HG03064 (cell line): ENCODE measurements around the gene TSHZ1.
"Not testable (repeated sequence)": the region's sequence is repeated elsewhere in the genome, so short reads cannot be mapped to it uniquely, and the experiment has no call there.

ENCODE experiments used
- ATAC-seq: cut with Tn5 transposase; IDR thresholded peaks from one replicate; pipeline ENCODE4 v1.9.1; 2021; ENCODE audit warnings: low read depth; ENCODE audit not compliant: unreplicated experiment

Gene TSHZ1

GRCh38 chr18:75183524-75183923, 27.1 kb upstream of the TSHZ1 start:
- ATAC-seq, result no peak

- no peak for ATAC-seq
These were observed 26.6 kb upstream of the TSHZ1 start for GRCh38 chr18:75183973-75184493.

DNA sequence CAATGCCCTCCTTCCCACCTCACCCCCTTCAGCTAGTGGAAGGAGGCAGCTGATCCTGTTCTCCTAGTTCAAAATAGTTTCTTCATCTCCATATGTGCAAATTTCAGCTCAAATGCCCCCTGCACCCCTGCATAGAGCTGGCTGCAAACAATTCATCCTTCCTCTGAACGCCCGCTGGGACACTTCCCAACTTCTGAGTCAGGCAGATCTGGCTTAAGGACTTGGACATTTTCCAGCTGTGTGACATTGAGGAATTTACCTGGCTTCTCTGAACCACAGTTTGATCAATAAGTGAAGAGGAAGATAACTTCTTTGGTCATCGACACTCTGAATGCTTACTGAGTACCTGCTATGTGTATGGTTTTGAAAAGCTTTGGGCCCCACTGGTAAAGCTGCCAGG, 25.1 kb upstream of the TSHZ1 start:
- ATAC-seq, result no peak

DNA sequence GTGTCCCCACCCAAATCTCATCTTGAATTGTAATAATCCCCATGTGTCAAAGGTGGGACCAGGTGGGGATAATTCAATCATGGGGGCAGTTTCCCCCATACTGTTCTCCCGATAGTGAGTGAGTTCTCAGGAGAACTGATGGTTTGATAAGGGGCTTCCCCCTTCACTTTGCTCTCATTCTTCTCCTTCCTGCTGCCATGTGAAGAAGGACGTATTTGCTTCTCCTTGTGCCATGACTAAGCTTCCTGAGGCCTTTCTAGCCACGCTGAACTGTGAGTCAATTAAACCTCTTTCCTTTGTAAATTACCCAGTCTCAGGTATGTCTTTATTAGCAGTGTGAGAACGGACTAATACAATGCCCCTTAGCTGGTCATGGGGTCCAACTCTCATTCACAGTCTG, 22.9 kb upstream of the TSHZ1 start:
- ATAC-seq, result not testable (repeated sequence)

DNA sequence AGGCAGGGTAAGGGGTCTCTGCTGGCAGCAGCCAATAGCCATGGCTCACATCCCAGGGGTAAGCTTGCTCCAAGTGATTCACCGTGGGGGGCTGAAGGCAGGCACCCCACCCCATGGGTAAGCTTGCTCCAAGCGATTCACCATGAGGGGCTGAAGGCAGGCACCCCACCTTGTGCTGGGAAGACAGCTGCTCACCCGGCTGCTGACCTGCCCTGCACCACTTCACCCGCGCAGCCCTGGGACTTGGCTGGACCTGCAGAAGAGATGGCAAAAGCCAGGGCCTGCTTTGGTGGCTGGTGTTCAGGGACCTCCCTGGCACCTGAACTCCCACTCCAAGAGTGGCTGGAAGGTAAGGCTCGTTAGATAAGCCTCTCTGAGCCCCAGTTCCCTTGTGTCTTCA, 20.9 kb upstream of the TSHZ1 start:
- no peak for ATAC-seq

- no peak for ATAC-seq
These were observed 17.7 kb upstream of the TSHZ1 start for GRCh38 chr18:75192899-75193298.

DNA sequence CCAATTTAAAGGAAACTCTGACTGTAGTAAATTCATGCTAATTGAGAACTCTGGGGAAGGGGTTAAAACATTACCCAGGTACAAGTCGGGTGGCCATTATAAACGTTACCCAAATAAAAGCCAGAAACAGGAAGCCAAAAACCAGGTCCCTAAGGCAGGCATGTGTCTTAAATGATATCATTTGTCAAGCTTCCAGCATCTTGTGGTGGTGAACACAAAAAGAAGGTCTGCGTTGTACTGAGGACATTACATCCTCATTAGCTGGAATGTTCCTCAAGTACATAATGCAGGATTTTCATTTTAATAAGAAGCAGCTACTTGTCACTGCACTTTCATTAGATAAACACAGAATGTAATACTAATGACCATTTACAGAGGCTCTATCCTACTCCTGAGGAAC, 12.6 kb upstream of the TSHZ1 start:
- ATAC-seq, result no peak

DNA sequence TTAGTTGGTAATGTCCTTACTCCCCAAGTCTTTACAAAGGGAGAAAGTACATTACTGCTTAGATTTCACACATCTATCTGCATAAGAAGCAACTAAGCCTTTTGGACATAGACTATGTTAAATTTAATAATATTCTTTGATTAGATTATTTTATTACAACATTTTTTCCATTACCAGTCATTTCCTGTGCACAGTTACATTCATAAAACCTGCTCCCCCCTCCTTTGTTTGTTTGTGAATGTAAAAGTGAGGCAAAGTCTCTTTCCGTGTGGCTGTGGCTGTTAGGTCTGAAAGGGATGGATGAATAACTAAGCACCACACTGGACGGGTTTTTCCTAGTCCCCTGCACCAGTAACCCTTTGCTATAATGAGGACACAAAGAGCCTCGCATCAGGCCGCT, 11.3 kb upstream of the TSHZ1 start:
- no peak for ATAC-seq

- no peak for ATAC-seq
These were observed 10.5 kb upstream of the TSHZ1 start for GRCh38 chr18:75200071-75200470.

- ATAC-seq, result no peak
These were observed 9.9 kb upstream of the TSHZ1 start for GRCh38 chr18:75200605-75201280.

GRCh38 chr18:75201282-75202270, 9.0 kb upstream of the TSHZ1 start:
- no peak for ATAC-seq

- ATAC-seq, result no peak
These were observed 7.8 kb upstream of the TSHZ1 start for GRCh38 chr18:75202696-75203365.

- ATAC-seq, result no peak
These were observed 7.0 kb upstream of the TSHZ1 start for GRCh38 chr18:75203416-75204268.

- ATAC-seq, result no peak
These were observed 6.3 kb upstream of the TSHZ1 start for GRCh38 chr18:75204269-75204731.

- ATAC-seq, result no peak
These were observed 5.7 kb upstream of the TSHZ1 start for GRCh38 chr18:75204732-75205513.

- ATAC-seq, result no peak
These were observed 5.0 kb upstream of the TSHZ1 start for GRCh38 chr18:75205514-75206132.

DNA sequence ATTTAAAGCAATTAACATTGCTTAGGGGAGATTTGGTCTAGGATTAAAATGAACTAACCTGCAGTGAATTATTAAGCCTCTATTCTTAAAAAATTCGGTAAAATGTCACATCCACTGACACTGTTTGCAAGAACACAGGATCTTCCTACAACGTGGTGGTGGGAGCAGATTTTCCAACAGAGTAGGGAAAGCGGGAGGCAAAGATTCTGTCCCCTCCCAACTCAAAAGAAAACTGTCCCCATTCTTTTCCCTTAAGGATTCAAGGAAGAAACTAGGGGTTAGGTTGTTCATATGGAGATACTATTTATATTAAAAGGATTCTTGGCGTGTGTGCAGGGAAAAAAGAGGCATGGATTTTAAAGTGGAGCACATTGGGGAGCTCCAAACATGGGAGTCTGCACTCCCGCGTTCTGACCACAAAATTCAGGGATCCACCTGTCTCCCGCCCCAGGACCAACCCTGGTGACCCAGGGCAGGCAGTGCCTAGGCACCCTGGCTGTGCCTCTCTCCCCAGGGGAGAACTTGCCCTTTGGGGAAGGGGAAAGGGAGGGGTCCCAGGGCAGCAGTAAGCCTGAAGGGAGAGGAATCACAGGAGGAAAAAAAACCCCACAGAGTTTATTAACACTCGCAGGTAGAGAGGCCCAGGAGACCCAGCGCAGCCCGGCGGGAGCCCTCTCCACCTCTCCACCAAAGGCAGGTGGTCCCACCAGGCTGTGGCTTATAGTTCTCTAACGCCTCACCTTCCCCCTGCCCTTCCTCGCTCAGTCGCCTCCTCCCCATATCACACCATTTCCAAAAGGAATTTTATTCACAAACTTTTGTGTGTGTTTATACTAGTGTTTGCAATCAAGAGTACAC, 3.9 kb upstream of the TSHZ1 start:
- ATAC-seq, result no peak
